ENCODE data around the gene CHRNA4.

CHRNA4 gene

DNA sequence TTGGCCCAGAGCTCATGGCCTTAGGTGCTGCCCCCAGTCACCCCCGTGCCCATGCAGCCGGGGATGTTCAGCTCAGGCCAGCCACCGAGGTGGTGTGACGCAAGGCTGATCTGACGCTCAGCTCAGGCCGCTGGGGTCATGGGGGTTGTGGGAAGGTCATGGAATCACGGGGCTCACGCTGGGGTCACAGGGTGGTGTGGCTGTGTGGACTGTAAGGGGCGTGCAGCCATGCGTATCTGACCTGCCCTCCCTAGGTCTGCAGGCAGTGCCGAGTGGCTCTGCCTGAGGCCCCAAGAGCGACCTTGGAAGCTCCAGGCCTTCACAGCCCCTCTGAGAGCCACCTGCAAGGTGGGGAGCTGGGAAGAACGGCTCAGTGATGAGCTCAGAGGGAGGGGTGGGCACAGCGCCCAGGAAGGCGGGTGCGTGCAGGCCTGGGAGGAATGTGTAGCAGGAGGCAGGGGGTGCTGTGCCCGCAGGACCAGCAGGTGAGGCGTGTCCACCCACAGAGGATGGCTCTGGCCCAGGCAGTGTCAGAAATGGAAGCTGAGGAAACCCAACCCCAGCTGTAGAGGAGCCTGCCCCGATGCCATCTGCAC is 27.8 kb downstream of the CHRNA4 start:
- DNase-seq (ENCODE audit: low read depth): no peak

DNA sequence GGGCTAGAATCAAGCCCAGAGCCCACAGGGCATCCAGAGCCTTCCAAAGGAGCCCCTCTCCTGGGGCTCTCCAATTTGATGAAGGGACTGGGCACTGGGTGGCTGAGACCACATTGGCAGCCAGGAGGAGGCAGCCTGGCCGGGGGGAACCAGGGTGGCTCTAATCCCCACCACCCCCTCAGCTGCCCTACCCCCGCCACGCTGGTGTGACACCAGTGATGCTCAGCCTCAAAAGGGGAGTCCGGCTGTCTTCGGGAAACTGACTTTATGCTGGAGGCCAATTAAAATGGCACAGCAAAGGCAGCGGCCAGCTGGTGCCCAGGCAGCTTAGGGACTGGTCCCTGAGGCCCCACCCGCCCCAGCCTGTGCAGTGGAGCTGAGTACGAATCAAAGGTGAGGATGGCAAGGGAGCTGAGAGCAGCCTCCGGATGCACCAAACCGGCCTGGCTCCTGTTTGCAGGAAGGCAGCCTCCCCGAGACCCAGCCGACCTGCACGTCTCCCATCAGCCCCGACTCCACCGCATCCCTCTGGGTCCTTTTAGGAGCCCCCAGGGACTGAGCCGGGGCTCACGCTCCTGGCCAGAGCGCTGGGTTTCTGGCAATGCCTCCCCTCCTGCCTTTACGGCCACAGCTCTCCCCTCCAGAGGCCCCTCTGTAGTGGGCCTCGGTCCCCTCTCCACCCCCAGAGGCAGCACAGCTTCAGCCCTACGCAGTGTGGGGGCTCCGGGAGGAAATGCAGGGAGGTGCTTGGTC is 28.5 kb downstream of the CHRNA4 start:
- no peak for DNase-seq (ENCODE audit: low read depth)

DNA sequence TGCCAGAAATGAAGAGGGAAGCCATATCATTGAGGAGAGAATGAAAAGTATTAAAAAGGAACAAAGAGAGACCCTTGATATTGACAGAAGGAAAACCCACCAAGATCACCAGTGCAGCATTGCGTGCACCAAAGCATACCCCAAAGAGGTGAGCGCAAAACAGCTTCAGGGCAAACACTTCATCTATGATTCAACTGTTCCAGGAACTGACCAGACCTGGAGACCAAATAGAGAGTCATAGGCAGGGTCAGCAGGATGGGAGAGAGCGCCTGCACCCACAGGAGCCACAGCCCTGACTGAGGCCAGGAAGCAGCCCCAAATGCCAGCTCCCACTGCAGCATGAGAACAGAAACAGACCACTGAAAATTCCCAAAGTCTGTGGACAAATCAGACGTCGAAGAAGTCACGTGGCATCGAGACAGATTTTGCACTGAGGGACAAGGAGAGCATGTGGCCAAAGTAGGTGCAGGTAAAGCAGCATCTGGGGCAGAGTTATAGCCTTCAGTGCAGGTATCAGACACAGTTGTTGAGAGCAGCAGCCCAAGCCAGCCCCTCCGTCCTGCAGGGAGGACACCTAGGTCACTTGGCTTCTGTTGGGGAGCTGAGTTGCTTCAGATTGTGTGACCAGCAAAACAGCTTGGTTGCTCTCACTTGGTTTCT is 29.3 kb downstream of the CHRNA4 start:
- DNase-seq (ENCODE audit: low read depth): no peak

DNA sequence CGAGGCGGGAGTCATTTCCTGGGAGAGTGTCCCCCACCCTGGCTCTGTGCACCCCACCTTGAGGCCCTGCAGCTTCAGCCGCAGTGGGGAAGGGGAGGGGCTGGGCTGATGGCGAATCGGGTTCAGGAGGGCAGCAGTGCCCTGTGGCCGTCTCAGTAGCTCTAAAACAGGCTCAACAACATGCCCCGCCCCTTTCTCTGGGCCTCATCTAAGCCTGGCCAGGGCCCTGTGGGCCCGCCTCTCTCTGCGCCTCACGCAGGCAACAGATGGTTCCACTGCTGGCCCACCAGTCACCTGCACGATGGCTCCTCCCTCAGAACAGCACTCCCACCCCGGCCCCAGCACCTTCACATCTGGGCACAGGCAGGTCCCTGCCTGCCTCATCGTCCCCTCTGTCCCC is 30.2 kb downstream of the CHRNA4 start:
- DNase-seq (ENCODE audit: low read depth): no peak

DNA sequence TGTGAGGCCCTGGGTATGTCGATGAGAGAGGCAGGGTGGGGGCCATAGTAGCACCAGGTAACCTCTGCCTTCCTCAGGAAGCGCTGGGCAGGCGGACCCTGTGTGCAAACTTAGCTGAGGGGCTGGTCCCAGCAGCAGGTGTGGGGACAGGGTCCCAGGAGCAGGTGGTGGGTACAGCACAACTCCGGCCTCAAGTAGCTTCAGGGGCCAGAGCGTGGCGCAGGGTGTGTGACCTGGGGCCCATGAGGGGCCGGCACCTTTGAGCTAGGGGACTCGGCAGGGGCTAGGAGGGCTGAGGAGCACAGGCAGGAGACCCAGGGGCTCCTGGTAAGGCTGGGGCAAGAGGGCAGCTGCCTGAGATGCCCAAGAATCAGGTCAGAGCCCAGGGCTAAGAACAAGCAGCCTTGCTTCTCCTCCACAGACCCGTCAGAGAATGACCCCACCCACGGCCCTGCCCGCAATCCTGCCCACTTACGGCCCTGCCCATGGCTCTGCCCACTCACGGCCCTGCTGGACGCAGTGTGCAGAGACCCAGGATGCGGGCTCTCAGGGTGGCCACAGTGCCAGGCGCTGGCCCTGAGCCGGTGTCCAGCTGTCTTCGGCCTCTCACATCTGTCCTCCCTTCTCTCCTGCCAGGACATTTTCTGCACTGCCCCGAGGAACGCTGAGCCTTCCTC is 30.9 kb downstream of the CHRNA4 start:
- no peak for DNase-seq (ENCODE audit: low read depth)

DNA sequence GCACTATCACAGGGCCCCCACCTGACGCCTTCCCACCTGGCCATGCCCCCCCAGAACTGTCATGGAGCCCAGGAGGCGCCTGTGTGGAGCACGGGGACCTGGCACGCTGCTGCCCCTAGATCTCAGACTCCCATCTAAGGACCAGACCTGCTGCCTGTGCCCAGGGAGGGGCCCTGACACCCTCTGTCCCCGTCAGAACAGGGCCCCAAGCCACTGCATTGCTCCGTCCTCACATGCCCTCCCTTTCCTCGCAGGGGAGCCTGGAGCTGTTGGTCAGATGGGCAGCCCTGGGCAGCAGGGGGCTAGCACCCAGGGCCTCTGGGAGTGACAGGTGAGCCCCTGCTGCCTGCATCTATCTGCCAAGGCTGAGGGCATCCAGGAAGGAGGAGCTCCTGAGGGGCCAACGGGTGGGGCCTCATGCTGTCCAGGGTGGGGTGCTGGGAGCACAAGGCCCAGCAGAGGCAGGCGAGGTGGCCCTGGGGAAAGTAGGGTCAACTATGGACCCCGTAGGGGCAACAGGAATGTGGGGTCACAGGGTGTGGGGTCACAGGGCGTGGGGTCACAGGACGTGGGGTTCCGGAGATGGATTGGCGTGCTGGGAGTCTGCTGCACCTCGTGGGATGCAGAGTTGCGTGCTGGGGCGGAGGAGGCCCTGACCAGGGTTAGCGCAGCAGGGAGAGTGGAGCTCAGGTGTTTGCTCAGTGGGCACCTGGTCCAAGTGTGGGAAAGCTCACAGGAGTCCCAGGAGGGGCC is 31.6 kb downstream of the CHRNA4 start:
- DNase-seq (ENCODE audit: low read depth): no peak

DNA sequence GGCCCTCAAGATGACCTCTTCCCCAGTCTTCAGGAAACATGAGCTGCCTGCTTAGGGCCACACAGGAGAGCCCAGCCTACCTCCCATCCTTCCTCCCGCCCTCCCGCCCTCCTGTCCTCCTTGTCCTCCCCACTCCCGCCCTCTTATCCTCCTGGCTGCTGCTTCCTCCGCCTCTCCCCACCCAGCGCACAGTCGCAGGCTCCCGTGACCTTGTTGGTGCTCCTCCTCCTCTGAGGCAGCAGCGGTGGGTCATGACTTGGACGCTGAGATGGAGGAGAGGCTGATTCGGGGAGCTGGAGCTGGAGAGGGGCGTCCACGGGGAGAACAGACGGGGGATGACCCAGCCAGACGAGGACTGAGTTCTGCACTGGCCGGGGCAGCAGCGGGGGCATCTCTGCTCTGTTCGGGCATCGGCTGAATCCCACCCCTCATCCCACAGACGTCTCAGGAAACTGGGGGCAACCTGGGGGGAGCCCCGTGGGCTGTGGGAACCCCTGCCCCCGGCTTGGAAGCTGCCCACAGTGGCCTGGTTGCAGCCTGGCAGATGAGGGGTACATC is 32.4 kb downstream of the CHRNA4 start:
- no peak for DNase-seq (ENCODE audit: low read depth)

DNA sequence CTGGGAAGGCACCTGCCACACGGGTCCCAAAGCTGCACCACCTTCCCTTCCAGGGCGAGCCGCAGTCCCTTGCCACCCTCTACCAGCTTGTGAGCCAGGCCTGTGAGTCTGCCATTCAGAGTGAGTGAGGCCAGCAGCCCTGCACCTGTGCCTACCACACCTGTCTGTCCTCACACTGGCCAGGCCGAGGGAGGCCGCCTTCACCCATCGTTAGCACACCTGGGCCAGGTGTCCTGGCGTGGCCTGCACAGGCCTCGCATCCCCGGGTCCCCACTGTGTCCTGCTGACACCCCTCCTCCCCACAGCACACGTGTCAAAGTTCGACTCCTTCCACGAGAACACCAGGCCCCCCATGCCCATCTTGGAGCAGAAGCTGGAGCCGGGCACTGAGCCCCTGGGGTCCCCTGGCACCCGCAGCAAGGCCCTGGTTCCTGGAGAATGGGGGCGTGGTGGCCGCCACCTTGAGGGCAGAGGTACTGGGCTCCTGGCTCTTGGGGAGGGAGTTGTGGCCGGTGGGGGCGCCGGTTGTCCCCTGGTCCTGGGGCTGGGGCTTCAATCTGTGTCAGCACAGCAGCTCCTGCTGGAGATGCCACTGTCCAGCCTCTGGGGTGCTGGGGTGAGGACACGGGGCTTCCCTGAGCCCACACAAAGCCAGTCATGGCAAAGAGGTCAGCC is 33.0 kb downstream of the CHRNA4 start:
- DNase-seq (ENCODE audit: low read depth): no peak

DNA sequence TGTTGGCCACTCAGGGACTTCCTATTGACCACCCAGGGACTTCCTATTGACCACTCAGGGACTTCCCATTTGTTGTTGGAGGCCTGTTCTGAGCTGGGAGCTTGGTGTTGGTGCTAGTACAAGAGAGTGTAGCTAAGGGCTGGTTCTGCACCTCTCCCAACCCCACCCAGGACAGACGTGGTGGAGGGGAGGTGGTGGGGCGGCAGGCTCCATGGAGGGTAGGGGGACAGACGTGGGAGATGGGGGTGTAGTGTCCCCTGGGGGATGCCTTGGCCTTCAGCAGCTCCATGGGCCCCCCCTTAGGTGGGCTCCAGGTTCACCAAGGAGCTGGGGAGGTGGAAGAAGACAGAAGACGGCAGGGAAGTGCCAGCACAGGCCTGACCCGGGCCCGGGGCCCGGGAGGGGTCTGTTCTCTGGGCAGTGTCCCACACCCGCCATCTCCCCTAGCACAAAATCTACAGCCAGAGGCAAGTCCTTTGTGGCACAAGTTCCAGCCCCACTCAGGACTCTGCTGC is 33.9 kb downstream of the CHRNA4 start:
- DNase-seq (ENCODE audit: low read depth): no peak

DNA sequence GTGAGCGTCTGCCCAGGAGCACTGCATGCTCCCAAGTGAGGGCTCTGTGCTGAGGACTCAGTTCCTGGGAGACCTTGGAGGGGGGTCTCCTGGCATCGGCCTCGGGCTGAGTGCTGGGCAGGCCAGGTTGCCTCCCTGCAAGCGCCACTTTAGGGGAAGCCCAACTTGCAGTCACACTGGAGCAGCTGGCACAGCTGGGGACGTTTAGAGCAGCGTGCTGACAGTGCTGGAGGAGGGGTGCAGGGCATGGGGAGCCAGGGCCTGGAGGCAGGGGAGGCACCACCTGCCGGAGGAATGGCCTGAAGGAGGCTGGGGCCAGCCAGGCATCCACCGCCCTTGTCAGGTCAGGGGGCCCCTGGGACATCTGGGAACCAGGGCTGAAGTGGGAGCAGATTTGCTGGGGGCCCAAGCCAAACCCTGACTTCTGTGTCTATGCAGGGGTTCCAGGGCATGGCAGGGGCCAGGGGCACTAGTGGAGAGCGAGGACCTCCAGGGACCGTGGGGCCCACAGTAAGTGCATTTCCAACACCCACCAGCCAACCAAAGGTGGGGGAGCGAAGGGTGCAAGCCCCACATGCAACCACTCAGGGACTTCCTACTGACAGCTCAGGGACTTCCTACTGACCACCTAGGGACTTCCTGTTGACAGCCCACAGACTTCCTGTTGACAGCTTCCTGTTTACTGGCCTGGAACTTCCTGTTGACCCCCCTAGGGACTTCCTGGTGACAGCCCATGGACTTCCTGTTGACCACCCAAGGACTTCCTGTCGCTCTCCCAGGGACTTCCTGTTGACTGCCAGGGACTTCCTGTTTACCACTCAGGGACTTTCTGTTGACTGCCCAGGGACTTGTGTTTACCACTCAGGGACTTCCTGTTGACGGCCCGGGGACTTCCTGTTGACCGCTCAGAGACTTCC is 34.6 kb downstream of the CHRNA4 start:
- DNase-seq (ENCODE audit: low read depth): no peak

DNA sequence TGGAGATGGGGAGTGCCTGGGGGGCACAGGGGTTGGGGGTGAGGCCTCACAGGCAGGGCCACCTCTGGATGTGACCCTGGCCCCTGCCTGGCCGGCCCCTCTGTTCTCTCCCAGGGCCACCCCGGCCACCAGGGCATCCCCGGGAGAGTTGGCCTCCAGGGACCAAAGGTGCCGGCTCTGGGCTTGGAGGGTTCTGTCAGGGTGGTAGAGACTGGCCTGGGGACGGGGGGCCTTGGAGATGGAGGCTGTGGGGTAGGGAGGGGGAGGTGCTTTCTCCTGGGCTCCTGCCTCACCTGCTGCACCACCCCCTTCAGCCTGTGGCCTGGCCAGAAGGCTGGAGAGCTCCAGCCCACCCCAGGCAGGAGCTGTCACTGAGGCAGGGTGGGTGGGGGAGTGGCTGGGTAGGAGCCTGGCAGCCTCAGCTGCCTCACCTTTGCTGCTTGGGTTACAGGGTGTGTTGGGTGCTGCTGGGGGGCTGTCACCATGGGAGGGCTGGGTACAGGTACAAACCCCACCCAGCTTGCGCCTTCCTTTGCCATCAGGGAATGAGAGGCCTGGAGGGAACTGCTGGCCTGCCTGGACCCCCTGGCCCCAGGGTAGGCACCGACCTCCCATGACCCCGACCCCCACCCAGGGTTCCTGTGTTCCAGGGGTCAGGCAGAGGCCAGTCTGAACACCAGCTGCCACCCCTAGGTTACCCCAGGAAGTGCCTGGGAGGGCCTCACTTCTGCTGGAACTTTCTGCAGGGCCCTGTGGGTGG is 35.4 kb downstream of the CHRNA4 start:
- DNase-seq (ENCODE audit: low read depth): no peak

DNA sequence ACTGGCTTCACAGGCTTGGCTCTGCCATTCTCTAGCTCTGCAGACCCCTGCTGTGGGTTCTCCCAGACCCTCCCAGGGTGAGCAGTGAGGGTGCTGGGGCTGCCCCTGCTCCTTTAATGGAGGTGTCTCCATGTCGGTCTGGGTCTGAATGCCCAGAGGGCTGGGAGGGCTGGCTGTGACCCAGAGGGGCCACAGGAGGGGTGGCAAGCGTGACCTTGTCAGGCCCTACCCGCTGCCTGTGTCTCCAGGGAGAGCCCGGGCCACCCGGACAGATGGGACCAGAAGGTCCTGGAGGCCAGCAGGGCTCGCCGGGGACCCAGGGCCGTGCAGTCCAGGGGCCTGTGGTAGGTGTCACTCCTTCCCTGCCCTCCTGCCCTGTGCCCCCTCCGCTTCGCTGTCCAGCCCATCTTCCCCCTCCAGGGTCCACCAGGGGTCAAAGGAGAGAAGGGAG is 36.1 kb downstream of the CHRNA4 start:
- no peak for DNase-seq (ENCODE audit: low read depth)

DNA sequence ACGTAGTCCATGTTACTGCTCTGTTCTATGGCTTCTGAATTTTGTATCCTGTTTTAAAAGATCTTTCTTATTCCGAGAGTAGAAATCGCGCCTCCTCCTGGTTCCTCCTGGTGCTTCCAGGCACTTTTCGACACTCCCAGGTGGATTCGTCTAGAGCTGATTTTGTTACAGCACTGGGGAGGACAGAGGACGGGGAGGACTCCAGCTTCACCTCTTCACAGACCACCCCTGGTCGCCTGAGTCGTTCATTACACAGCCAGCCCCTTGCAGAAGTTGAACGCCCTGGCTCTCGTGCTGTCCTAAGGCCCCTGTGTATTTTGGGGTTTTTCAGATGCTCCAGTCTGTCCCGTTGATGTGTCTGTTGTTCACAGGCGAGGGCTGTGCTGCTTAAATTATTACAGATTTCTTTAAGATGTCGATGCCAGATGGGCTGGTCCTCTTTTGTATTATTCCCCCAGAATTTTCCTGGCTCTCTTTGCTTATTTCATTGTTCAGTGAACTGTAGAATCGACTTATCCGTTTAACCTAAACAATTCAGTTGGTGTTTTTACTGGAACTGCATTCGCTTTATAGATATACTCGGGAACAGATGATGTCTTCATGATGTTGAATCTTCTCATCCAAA is 37.7 kb downstream of the CHRNA4 start:
- no peak for DNase-seq (ENCODE audit: low read depth)

DNA sequence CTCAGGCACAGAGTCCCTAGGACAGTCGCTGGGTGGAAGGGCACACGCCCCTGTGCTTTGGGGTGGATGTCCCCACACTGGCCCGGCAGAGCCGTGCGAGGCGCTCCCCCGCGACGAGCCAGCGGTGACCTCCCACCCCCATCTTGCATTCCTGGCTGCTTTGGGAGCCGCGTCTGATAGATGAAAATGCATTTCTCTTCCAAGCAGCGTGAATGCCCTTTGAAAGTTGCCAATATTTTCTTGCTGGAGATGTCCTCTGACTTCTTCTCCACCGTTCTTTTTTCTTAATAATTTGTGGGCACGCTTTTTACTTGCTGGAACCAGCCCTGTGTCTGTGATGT is 38.2 kb downstream of the CHRNA4 start:
- no peak for DNase-seq (ENCODE audit: low read depth)

DNA sequence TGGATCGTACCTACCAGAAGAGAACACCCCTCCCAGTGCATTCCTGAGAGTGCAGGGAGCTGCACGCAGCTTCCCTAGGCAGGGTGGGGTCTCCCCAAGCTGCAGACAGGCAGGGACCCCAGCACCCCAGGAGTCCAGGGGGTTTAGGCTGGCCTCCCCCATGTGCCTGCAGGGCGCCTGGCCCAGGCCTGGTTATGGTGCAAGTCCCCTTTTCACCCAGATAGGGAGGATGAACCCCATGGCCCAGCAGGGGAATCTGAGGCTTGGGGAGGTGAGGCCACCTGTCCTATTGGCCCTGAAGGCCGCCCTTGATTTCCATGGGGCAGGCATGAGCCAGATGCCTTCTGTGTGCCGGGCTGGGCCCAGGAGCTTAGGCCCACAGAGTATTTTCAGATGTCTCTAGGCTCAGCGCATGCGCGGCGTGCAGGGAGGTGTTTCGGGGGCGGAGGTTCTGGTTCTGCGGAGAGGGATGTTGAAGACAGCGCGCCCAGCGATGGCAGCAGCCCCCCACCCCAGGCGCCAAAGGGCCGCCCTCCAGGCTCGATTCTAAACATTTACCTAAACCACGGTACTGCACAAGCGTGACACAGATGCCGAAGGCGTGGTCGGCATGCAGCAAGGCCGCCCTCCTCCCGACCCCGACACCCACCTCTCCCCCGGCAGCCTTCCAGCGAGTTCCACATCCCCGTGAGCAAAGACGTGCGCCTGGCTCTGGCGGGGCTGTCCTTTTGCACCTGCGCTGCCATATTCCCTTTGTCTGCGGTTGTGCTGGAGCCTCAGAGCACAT is 38.8 kb downstream of the CHRNA4 start:
- no peak for DNase-seq (ENCODE audit: low read depth)

DNA sequence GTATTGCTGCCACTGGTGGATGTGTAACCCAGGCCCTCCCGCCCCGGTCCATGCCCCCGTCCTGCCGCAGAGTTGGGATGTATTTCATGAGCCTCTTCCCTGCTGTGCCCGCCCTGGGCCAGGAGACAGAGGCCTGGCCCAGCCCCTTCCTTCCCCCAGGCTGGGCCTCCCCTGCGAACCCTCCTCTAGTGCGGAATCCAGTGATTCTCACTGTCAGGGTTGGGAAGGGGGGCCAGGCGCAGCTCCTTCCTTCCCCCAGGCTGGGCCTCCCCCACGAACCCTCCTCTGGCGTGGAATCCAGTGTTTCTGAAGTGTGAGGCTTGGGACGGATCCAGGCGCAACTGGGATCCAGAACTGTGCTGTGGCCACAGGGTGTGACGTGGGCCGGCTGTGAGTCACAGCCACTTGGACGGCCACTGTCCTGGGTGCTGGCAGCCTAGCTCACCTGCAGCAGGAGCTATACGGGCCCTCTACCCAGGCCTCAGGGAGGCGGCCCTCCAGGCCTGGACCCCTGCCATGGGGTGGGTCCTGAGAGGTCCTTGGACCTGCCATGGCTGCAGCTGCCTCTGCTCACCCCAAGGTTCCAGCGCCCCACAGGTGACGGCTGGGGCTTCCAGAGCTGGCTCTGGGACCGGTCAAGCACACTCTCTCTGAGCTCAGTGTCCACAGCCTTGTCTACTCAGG is 39.9 kb downstream of the CHRNA4 start:
- no peak for DNase-seq (ENCODE audit: low read depth)

DNA sequence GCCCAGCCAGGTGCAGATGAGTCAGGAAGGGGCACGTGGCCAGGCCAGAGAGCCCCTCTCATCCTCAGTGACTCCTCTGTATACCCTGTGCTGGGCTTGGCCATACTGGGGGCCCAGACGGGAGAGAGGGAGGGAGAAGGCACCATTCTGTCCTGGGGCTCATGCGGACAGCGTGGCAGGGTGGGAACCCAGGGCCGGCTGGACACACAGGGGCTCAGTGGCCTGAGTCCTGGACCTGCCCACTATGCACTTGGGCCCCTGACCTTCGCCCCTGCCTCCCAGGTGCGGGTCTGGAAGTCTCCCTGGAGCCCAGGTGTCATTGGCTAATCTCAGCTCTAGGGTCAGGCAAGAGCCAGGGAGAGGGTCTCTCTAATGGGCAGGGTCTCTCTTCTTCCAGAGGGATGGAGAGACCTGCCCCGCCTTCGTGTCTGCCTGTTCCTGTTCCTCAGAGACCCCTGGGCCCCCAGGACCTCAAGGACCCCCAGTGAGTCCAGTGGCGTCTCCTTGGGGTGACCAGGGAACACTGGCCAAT is 40.5 kb downstream of the CHRNA4 start:
- DNase-seq (ENCODE audit: low read depth): no peak

Measured in fibroblast of gingiva (primary cell).